GM18505 (cell line): ENCODE measurements around the gene ANO3.

Source experiments
- ATAC-seq: cut with Tn5 transposase; IDR thresholded peaks from one replicate; pipeline ENCODE4 v1.9.1; 2021; ENCODE audit not compliant: unreplicated experiment
- POLR2A ChIP-seq: IDR thresholded peaks from 4 replicates; pipeline ENCODE4 v1.6.1; 2011; ENCODE audit warnings: borderline replicate concordance; ENCODE audit not compliant: insufficient read depth, insufficient read length; ENCODE audit errors: extremely low read depth

ANO3 gene

DNA sequence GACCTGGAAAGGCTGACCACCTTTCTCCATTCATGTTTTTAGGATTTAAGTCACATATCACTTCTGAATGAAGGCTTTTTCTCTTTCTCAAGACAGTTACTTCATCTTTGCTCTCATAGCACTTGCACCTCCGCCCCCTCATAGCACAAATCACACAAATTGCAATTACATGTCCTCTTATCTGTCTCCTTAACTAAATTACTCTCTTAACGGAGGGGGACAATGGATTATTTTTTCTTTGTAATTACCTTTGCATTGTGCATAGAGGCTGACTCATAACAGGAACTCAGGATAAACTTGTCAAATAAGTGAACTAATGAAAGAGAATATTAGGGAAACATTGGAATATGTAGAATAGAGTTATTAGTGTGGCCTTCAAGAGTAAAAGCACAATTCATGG, 145.5 kb downstream of the ANO3 start:
- no peak for ATAC-seq
- no peak for TF ChIP-seq POLR2A

DNA sequence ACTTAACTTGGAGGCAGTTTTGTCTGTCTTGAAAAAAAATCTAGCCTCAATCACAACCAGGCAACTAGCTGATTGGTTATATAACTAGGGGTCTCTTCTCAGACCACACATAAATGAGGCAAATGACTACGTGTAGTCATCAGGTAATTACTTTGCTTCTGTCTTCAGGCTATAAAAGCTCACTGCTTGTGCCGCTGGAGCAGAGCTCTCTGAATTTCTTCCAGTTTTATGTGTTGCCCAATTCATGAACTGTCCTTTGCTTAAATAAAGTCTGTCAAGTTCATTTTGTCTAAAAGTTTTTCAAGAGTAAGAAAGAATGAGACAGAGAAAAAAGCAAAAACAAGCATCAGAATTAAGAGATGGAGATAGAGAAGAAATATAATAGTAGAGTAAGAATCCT, 146.8 kb downstream of the ANO3 start:
- no peak for ATAC-seq
- no peak for TF ChIP-seq POLR2A

DNA sequence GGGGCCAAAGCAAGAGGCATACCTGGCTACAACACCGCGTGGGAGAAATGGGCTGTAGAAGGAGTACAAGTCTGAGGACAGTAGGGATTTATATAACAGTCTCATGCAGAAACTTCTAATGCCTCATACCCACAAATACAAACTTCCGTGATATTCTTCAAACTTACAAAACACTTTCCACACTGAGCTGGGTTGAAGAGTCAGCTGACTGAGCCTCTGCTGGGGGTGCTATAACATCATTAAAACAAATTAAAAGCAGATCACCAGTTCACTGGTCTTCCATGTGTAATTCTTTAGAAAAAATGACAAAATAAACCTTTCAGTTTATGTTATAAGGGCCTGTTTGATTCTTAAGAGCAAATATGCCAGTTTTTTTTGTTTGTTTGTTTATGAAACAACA, 148.1 kb downstream of the ANO3 start:
- ATAC-seq = no peak
- no peak for TF ChIP-seq POLR2A

DNA sequence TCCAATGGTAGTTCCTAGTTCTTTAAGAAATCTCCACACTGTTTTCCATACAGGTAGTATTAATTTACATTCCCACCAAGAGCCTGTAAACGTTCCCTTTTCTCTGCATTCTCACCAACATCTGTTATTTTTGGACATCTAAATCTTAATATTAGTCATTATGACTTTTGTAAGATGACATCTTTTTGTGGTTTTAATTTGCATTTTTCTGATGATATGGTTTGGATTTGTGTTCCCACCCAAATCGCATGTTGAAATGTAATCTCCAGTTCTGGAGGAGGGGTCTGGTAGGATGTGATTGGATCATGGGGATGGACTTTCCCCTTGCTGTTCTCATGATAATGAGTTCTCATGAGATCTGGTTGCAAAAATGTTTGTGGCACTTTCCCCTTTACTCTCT, 151.2 kb downstream of the ANO3 start:
- TF ChIP-seq POLR2A = no peak
- no peak for ATAC-seq

DNA sequence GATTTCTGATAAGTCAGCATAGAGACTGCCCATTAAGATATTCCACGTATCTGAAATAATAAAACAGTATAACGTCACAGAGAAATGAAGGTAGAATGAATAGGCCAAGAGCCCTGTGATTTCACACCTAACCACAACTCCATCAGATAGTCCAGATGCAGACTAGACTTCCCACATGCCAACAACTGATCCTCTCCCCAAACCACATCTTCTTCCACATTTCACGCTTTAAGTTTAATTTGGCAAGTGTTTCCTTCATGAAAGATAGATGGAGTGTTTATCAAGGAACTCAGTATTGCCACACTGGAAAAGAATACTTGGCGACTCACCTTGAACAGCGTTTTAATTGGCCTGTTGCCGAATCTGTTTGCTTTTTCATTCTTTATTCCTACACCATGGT, 158.6 kb downstream of the ANO3 start:
- ATAC-seq = no peak
- no peak for TF ChIP-seq POLR2A

DNA sequence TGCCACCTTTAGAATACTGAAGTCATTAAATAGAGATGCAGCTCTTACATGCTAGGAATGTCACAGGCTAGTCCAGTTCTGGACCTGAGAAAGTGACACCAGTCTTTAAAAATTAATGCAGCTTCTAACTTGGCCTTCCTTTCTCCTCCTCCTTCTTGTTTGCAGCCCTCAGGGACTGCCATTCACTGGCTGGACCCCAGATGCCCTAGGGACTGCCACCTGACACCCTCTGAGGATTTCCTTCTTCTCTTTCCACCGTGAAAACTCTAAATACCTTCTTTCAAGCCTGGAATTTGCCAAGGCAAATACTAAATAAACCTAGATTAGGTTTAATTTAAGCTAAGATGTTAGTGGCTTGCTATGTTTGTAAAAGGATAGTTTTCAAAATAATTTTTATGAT, 161.7 kb downstream of the ANO3 start:
- no peak for TF ChIP-seq POLR2A
- ATAC-seq = no peak

DNA sequence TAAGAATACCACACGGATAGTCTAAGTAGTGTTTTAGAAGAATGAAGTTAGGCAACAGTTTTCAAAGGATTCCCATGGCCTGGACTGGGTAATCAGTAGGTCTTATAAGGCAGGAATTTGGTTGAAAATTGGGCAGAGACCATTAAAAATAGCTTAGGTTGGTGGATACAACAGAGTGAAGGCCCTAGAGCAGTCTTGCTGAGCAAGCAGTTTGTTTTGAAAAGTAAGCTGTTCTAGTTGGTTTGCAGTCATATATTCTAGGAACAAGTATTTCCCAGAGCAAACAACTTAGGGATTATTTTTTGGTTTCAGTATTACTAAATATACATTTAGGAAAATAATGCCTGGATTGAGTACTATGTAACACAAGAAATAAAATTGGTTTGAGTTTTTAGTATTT, 175.3 kb downstream of the ANO3 start:
- no peak for ATAC-seq
- TF ChIP-seq POLR2A = no peak

DNA sequence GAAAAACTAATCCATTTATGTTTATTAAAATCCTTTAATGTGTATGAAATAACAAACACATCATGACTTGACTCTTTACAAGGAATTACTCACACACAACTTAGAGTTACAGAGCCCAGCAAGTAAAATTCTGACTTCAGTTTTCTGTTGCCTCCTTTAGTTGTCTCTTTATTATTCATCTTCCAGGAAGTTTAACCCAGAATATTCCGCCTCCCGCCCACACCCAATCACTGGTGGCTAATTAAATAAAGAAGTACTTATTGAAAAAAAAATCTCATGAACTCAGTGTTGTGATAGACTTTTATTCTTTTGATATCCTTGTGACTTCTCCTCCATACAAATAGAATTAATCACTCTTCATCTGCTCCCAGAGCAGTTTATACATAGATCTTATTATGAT, 178.2 kb downstream of the ANO3 start:
- ATAC-seq = no peak

DNA sequence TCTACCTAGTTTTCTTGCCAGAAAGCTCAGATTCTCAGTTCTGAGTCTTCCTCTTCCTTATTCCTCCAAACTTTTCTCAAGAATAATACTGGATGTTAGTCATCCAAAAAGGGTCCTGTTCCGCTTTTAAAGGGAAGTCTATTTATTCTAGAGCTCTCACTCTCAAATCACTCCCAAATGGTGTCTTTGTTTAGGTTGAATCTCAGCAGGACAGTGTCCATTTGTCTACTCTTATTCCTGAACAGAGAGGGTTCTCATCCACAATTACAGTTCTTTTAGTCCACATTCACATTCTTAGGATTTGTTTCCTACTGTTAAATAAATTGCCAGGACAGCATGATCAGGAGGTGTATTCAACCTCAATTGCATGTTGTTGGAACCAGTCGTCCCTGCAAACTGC, 178.8 kb downstream of the ANO3 start:
- ATAC-seq = no peak
- no peak for TF ChIP-seq POLR2A

More for the DNA sequence above, 178.2 kb downstream of the ANO3 start:
- no peak for TF ChIP-seq POLR2A

DNA sequence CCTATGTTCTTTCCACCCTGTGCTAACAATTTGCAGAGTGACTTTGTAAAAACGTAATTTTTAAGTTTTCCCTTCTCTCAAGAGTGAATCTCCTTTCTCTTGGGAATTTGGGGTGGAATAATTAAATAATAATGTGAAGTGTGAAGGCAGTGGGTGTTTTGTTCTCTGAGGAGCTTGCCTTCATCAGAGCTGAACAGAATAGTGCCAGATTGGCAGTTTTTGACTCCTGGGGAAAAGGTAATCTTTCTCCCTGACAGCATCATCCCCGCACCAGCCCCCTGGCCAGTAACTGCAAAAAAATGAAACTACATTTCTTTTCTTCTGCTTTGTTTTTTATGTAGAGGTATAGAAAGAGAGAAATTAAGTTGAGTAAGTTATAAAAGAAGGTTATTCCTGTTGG, 180.3 kb downstream of the ANO3 start:
- TF ChIP-seq POLR2A = no peak
- no peak for ATAC-seq

DNA sequence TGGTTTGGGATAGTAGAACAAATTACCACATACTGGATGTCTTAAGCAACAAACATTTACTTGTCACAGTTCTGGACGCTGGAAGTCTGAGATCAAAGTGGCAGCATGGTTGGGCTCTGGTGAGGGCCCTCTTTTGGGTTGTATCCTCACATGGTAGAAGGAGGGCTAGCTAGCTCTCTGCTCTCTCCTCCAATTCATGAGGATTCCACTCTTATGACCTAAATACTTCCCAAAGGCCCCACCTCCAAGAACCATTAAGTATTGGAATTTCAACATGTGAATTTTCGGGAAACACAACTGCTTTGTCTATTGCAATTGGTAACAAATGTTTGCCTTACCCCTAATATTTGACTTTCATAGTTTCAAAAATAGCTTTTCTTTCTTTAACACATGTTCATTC, 187.5 kb downstream of the ANO3 start:
- ATAC-seq = no peak
- TF ChIP-seq POLR2A = no peak

DNA sequence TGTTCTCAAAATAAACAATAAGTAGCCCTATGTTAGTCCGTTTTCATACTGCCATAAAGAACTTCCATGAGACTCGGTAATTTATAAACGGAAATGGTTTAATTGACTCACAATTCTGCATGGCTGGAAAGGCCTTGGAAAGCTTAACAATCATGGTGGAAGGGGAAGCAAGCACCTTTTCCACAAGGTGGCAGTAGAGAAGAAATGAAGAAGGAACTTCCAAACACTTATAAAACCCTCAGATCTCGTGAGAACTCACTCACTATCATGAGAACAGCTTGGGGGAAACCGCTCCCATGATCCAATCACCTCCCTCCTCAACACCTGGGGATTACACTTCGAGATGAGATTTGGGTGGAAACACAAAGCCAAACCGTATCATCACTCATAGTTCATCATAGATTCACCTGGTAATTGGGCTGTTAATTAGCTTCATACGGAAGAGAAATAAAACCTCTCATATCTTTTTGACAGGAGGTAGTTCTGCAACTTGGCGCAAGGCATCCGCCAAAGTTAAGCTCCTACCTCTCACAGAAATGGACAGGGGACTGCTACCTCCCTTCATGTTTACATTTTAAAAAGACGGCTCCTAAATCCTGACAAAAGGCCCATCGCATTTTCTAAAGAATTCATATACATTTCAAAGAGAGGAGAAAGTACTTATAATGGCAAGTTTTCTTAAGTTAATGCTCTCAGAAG, 191.1 kb downstream of the ANO3 start:
- no peak for TF ChIP-seq POLR2A
- ATAC-seq = no peak

DNA sequence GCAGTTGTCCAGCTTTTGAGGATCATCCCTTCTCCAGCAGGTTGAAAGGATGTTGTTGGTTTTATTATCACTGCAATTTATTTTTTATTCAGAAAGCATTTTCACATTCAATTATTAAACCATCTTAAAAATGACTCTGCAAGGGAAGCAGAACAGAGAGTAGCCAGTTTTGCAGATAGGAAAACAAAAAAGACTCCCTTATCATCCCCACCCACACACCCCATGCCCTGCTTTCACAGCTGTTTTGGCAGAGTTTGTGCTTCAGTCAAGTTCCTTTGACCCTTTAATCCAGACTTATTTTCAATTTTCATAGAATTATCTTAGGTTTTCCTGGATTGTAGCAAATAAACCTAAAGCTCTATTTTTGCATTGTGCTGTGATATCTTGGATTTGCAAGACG, 195.8 kb downstream of the ANO3 start:
- no peak for TF ChIP-seq POLR2A
- no peak for ATAC-seq

DNA sequence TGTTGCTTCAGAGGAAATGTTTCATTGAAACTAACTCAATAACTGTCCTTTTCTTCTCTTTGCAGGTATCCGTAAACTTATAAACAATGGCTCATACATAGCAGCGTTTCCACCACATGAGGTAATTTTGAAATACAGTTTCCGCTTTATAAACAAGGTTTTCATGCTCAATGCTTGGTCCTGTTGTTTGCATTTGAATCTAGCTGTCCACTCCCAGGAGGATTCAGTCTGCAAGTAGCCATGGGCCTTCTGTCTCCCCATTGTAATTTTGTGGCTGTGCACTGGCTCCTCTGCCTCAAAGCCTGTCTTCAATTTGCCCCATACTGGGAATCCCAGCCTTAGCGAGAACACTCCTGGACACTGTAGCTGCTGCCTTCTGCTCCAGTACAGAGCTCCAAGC, 205.4 kb downstream of the ANO3 start:
- ATAC-seq = no peak

DNA sequence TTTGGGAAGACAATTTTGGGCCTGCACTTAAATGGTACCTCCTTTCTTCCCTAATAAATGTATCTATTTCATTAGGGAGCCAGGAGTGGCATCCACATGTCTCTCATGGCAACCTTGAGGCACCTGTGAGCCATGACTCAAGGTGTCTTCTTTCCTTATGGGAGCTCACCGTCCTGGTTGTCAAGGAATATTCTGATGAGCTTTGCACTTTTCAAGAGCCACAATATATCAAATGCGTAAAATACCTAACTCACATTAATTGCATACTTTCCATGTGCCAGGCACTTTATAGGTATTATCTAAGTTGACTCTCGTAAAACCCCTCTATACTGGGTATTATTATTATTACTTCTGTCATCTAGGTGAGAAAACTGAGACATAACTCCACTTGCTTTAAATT, 207.6 kb downstream of the ANO3 start:
- ATAC-seq = no peak
- no peak for TF ChIP-seq POLR2A

More for the DNA sequence above, 205.4 kb downstream of the ANO3 start:
- no peak for TF ChIP-seq POLR2A
